ENCODE data around the gene FAM107A. TPM values are rescaled to one million over a fixed set of nuclear protein-coding genes. Genes with fewer than 3 reads are reported as not detected.

The FAM107A gene
- total RNA-seq, 1 donor from 2014 or later, result 2.3 TPM

GRCh38 chr3:58563386-58564035 lies 13.7 kb downstream of the FAM107A start:
- Mint-ChIP-seq H3K4me3 (no peak overlapping the region), H3K9me3 (no peaks in the 10 kb centered on the region), H3K4me1 (peaks cover 5% of the 10 kb centered on the region), H3K27ac (ENCODE audit: unreplicated experiment) (no peak overlapping the region), H3K27me3 (ENCODE audit: low read depth) (peaks cover 4% of the 10 kb centered on the region), H3K36me3 (ENCODE audit: low read depth) (no peaks in the 10 kb centered on the region)
- no peak for DNase-seq (ENCODE audit: low read depth, low spot score)
- TF ChIP-seq CTCF (conservative IDR thresholded peaks at IDR 0.05), result no peak

DNA sequence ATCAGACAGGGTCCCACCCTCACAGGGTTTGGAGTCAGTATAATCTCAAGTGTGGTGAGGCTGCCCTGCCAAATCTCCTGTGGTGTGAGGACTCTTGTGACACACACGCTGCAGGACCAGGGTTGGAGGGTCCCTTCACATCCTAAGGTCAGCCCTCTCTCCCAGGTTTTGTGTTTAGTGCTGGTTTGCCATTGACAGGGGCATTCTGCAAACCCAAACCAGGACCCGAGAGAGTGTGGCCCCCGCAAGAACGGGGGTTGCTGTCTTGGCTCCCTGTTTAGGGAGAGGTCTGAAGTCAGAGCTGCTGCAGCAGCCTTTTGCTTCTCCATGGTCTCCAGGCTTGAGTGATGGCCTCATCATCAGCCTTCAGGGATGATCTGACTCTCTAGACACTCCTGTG lies 14.7 kb downstream of the FAM107A start:
- no peak for DNase-seq (ENCODE audit: low read depth, low spot score)
- Mint-ChIP-seq H3K27me3 (ENCODE audit: low read depth) (peaks cover 4% of the 10 kb centered on the region), H3K36me3 (ENCODE audit: low read depth) (no peaks in the 10 kb centered on the region), H3K27ac (ENCODE audit: unreplicated experiment) (no peak overlapping the region), H3K4me3 (no peak overlapping the region), H3K9me3 (no peaks in the 10 kb centered on the region), H3K4me1 (peaks cover 5% of the 10 kb centered on the region)
- TF ChIP-seq CTCF (conservative IDR thresholded peaks at IDR 0.05), result no peak

GRCh38 chr3:58560771-58561311 lies 16.4 kb downstream of the FAM107A start:
- no peak for DNase-seq (ENCODE audit: low read depth, low spot score)
- H3K4me3 Mint-ChIP-seq, result peak overlapping the region; percentile 24

DNA sequence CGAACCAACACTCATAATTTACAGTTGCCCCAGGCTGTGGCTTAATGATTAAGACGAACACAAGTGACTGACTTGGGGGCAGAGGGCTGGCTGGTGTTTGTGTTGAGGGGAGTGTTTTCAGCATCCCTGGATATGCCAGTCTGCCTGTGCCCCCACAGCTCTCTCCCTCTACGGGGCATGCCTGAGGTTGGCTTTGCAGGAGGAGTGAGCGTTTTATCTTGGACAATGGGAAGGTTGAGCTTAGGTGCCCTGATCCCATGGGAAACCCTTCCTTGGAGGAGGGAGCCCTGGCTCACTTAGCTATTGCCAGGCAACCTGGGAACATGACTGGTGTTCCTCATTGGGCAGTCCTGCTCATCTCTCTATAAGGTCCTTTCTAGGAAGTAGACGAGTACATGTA lies 17.6 kb downstream of the FAM107A start:
- Mint-ChIP-seq H3K9me3 (no peaks in the 10 kb centered on the region), H3K4me3 (no peak overlapping the region), H3K27ac (ENCODE audit: unreplicated experiment) (no peak overlapping the region), H3K36me3 (ENCODE audit: low read depth) (no peaks in the 10 kb centered on the region), H3K4me1 (peaks cover 5% of the 10 kb centered on the region), H3K27me3 (ENCODE audit: low read depth) (peaks cover 4% of the 10 kb centered on the region)
- no peak for DNase-seq (ENCODE audit: low read depth, low spot score)
- no peak for TF ChIP-seq CTCF (conservative IDR thresholded peaks at IDR 0.05)

More at GRCh38 chr3:58560771-58561311, 16.4 kb downstream of the FAM107A start:
- peak; percentile 67 for TF ChIP-seq CTCF (conservative IDR thresholded peaks at IDR 0.05)
- H3K27ac Mint-ChIP-seq (ENCODE audit: unreplicated experiment), result peak overlapping the region; percentile 12
- H3K9me3 Mint-ChIP-seq, result no peaks in the 10 kb centered on the region
- H3K27me3 Mint-ChIP-seq (ENCODE audit: low read depth), result peaks cover 4% of the 10 kb centered on the region
- H3K4me1 Mint-ChIP-seq, result peaks cover 5% of the 10 kb centered on the region
- no peaks in the 10 kb centered on the region for H3K36me3 Mint-ChIP-seq (ENCODE audit: low read depth)

GRCh38 chr3:58557491-58557890 lies 19.7 kb downstream of the FAM107A start:
- Mint-ChIP-seq H3K36me3 (ENCODE audit: low read depth) (no peaks in the 10 kb centered on the region), H3K4me1 (peaks cover 5% of the 10 kb centered on the region), H3K27ac (ENCODE audit: unreplicated experiment) (no peak overlapping the region), H3K9me3 (no peaks in the 10 kb centered on the region), H3K4me3 (no peak overlapping the region), H3K27me3 (ENCODE audit: low read depth) (no peaks in the 10 kb centered on the region)
- no peak for DNase-seq (ENCODE audit: low read depth, low spot score)
- no peak for TF ChIP-seq CTCF (conservative IDR thresholded peaks at IDR 0.05)

All from neural crest cell (in vitro differentiated cells).